Parathyroid adenoma (tissue), 2 donors: ENCODE data around the gene FAM83F.

Experiments
- H2AFZ ChIP-seq: fragments of 300-600 bp; sonication (generic); one replicate; pipeline ENCODE4 v1.7.0; 2017; ENCODE audit warnings: antibody characterized with exemption, mild to moderate bottlenecking
- H3K27ac ChIP-seq: fragments of 300-600 bp; sonication (generic); one replicate; pipeline ENCODE4 v1.7.0; 2017
- H3K27me3 ChIP-seq: fragments of 300-600 bp; sonication (generic); one replicate; pipeline ENCODE4 v1.7.0; 2017; ENCODE audit warnings: low read length; ENCODE audit not compliant: control insufficient read depth, insufficient read depth
- H3K36me3 ChIP-seq: fragments of 300-600 bp; sonication (generic); one replicate; pipeline ENCODE4 v1.7.0; 2017; ENCODE audit warnings: low read length; ENCODE audit not compliant: control insufficient read depth, insufficient read depth
- H3K4me1 ChIP-seq: fragments of 300-600 bp; sonication (generic); one replicate; pipeline ENCODE4 v1.7.0; 2017; ENCODE audit warnings: control low read depth
- H3K4me2 ChIP-seq: fragments of 300-600 bp; sonication (generic); one replicate; pipeline ENCODE4 v1.7.0; 2017; ENCODE audit warnings: low read length
- H3K4me3 ChIP-seq: fragments of 300-600 bp; sonication (generic); one replicate; pipeline ENCODE4 v1.7.0; 2017; ENCODE audit warnings: low read depth, low read length
- H3K79me2 ChIP-seq: fragments of 300-600 bp; sonication (generic); one replicate; pipeline ENCODE4 v1.7.0; 2017; ENCODE audit warnings: control low read depth
- H3K9ac ChIP-seq: fragments of 300-600 bp; sonication (generic); one replicate; pipeline ENCODE4 v1.7.0; 2017; ENCODE audit warnings: mild to moderate bottlenecking
- H3K9me3 ChIP-seq: fragments of 300-600 bp; sonication (generic); one replicate; pipeline ENCODE4 v1.7.0; 2017; ENCODE audit warnings: low read length; ENCODE audit not compliant: control insufficient read depth
- CTCF ChIP-seq: fragments of 300-600 bp; sonication (generic); IDR thresholded peaks from one replicate; pipeline ENCODE4 v1.7.0; 2017; ENCODE audit warnings: antibody characterized with exemption, mild to moderate bottlenecking
- donor health status: primary hyperparathyroidism.

Gene FAM83F

GRCh38 chr22:40044102-40044869 lies 49.5 kb downstream of the FAM83F start:
- no peak overlapping the region for H3K9ac ChIP-seq
- peaks cover 3% of the 10 kb centered on the region for H3K4me1 ChIP-seq
- H3K27me3 ChIP-seq, result no peaks in the 10 kb centered on the region
- no peak for TF ChIP-seq CTCF
- peak overlapping the region; percentile 74 for H2AFZ ChIP-seq
- peaks cover 9% of the 10 kb centered on the region for H3K79me2 ChIP-seq
- no peaks in the 10 kb centered on the region for H3K9me3 ChIP-seq
- H3K4me2 ChIP-seq, result peak overlapping the region; percentile 86
- H3K36me3 ChIP-seq, result no peaks in the 10 kb centered on the region
- H3K4me3 ChIP-seq, result peak overlapping the region; percentile 98
- H3K27ac ChIP-seq, result peak overlapping the region; percentile 96

- Histone ChIP-seq H3K79me2 (peaks cover 9% of the 10 kb centered on the region), H3K27ac (peak overlapping the region; percentile 96), H3K27me3 (no peaks in the 10 kb centered on the region), H3K4me3 (peak overlapping the region; percentile 98), H3K4me2 (peak overlapping the region; percentile 93), H3K36me3 (no peaks in the 10 kb centered on the region), H2AFZ (peak overlapping the region; percentile 38), H3K9ac (no peak overlapping the region), H3K4me1 (peaks cover 3% of the 10 kb centered on the region), H3K9me3 (no peaks in the 10 kb centered on the region)
- no peak for TF ChIP-seq CTCF
Measured at GRCh38 chr22:40044870-40045834, 50.4 kb downstream of the FAM83F start.

GRCh38 chr22:40046126-40046525 lies 51.4 kb downstream of the FAM83F start:
- H3K79me2 ChIP-seq, result peaks cover 12% of the 10 kb centered on the region
- no peaks in the 10 kb centered on the region for H3K9me3 ChIP-seq
- H3K4me3 ChIP-seq, result peak overlapping the region; percentile 64
- TF ChIP-seq CTCF, result no peak
- no peak overlapping the region for H3K27ac ChIP-seq
- no peak overlapping the region for H3K9ac ChIP-seq
- no peak overlapping the region for H2AFZ ChIP-seq
- no peaks in the 10 kb centered on the region for H3K27me3 ChIP-seq
- no peaks in the 10 kb centered on the region for H3K36me3 ChIP-seq
- H3K4me1 ChIP-seq, result peaks cover 3% of the 10 kb centered on the region
- peak overlapping the region; percentile 93 for H3K4me2 ChIP-seq

DNA sequence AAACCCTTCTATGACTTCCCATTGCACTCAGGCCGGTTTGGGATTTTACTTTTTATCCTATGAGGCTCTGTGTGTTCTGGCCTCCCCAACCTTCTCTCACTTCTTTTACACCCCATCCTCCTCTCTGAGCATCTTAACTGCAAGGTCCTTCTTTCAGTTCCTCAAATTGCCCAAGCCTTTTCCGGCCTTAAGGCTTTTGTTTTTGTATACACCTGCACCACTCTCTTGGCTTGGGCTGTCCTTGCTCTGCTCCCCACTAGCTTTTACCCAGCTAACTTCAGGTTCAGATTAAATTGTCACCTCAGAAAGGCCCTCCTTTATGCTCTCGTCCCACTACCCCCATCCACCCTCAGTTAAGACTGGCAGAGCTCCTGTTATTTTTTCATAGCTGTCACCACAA lies 55.5 kb downstream of the FAM83F start:
- Histone ChIP-seq H3K4me2 (no peak overlapping the region), H3K4me3 (no peak overlapping the region), H3K9me3 (no peaks in the 10 kb centered on the region), H3K9ac (no peak overlapping the region), H3K27me3 (no peaks in the 10 kb centered on the region), H2AFZ (no peak overlapping the region), H3K27ac (no peak overlapping the region), H3K4me1 (no peaks in the 10 kb centered on the region), H3K36me3 (no peaks in the 10 kb centered on the region), H3K79me2 (peaks cover 23% of the 10 kb centered on the region)
- TF ChIP-seq CTCF, result no peak
